NCI-H2029 (cell line): ENCODE measurements around the gene NFIX.

Source experiments
- DNase-seq: peaks from one replicate; lab custom pipeline; 2025; lab: John Stamatoyannopoulos, UW

NFIX gene

DNA sequence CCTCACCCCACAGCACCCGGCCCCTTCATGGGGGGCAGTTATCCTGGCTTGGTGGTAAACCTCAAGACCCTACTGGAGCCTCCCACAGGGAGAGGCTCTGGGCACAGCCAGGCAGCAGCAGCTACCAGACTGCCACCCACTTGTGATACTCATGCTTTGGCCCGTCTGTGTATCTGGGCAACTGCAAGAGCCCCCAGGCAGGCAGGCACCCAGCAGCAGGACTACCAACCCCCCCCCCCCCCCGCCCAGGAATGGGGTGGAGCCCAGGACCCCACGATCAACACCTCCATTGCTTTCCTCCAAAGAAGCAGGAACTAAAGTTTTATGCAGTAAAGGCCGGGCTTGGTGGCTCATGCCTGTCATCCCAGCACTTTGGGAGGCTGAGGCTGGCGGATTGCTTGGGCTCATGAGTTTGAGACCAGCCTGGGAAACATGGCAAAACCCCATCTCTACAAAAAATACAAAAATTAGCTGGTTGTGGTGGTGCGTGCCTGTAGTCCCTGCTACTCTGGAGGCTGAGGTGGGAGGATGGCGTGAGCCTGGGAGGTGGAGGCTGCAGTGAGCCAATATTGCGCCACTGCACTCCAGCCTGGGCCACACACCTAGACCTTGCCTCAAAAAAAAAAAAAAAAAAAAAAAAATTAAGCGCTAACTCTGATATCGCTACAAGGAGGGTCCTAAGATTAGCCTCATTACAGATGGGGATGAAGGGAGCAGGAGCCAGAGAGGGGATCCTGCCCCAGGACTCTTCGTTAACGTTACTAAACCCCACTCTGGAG lies 108.5 kb downstream of the NFIX start:
- DNase-seq, result no peak

DNA sequence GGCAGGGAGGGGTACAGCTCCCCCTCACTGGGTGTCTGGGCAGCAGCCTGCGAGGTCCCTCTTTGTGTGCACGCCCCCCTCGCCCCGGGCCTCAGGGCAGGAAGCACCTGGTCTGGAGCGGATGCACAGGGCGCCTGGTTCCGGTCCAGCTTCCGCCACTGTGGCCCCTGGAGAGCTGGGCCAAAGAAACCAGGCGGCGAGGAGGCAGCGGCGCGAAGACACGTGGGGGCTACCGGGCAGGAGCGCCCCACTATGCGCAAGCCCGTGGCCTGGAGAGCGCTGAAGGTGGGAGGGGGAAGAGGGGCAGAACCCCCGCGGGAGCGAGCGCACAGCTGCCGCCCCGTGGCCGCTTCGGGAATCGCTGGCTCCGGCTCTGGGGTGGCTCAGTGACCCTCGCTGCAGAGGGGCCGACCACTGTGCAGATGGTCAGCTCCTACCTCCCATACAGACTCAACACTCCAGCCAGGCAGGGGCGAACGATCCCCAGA lies 109.1 kb downstream of the NFIX start:
- DNase-seq, result no peak

DNA sequence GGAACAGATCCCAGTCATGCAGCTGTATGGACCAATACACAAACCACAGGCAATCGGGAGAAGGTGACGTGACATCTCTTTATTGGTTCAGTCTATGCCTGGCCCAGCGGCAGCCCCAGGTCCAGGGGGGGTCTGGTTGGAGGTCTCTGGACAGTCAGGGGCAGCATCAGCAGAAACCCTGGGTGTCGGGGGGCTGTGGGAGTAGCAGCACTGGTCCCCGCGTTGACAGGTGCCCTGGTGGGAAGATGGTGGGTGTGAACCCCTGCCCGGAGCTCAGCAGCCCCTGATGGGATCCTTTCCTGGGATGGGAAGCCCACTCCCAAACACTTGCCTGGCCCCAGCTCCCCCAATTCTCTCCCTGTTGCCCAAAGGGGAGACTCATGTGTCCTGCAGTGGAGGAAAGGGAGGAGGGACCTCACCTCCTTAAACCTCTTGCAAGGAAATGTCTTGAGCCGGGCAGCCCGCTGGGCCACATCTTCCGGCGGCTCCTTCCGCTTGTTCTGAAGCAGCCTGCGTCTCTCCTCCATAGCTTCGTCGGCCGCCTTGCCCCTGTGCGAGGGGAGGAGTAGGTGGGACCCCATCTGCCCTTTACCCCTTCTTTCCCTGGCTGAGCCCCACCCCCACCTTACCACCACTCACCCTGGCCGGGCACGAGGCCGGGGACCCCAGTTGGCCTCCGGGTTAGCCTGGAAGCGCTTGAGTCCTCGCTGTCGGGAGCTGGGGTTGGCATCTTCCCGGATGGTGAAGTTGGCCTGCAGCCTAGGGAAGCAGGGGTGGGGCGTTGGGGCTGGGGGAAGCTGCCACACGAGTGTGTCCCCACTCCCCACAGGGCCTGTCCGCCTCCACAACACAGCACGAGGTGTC lies 109.8 kb downstream of the NFIX start:
- DNase-seq, result no peak

DNA sequence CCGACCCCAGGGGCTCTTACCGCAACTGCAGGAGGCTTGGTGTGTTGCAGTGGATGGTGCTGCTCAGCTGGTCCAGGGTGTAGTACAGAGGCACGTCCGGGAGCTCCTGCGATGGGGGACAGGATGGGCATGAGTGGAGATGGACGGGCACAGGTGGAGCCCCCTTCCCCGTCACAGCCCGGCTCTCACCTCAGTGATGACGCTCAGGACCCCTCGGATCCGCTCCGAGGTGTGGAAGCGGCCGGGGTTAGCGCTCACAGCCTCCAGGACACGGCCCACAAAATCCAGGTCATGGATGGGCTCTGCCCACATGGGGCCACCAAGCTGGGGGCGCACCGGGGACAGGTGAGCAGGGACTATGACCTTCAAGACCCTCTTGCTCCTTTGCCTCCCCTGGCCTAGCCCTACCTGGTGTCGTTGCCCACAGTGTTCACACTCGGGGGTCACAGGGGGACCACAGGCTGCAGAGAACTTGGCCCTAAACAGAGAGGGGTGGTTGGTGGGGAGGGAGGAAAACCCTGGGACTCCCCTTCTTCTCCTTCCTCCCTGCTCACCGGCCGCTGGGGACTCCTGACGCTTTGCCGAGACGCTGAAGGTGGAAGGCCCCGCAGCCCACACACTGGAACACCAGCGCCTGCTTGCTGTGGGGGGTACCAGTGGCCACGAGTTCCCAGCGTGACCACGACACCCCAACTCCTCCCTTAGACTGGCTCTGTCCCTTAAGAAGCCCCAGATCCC lies 114.3 kb downstream of the NFIX start:
- DNase-seq, result no peak

DNA sequence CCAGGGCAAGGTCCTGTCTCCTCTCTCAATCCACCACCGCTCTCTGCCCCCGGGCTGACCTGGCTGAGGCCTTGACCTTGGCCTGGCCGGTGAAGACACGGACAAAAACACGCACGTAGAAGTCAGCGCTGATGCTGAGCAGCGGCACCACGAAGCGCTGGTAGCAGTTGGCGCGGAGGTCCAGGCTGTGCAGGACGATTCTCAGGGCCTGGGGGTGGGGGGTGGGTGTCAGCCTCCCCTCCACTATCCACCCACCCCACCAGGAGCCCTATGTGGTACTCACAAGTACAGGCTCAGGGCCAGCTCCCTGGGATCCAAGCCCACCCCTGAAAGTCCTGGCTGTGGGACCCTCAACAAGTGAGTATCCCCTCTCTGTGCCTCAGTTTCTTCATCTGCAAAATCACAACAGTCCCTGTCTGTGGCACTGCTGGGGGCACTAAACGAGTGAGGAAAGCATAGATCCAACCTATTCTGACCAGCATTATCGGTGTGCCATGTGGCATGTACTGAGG lies 114.9 kb downstream of the NFIX start:
- DNase-seq, result no peak

DNA sequence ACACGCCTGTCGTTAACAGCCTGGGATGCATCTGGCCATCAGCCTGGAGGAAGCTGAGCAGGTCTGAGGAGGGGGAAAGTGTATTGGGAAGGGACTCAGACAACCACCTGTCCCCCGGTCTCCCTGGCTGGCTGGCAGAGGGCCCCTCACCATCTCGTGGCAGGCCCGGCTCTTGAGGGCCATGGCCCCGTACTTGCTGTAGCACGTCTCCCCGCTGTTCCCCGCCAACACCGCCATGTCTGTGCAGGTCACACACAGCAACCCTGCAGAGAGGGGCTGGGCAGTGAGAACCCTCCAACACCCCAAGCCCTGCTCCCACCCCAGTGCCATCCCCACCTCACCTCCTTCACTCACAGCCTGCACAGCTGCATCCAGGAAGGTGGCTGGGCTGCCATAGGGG lies 117.3 kb downstream of the NFIX start:
- no peak for DNase-seq

DNA sequence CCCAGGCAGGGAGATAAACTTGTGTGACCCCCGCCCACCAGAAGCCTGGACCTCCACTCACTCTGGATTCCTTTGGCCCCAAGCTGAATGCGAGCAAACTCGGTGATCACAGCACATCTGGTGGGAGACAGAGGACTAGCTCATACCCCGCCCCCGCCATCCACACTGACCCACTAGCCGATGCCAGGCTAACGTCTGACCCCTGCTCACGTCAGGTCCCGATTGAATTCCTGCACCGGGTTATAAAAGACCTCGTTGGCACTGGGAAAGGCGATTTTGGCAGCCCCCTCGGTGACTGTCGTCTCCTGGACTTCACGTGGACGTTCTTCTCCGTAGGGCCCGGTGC lies 120.6 kb downstream of the NFIX start:
- no peak for DNase-seq

DNA sequence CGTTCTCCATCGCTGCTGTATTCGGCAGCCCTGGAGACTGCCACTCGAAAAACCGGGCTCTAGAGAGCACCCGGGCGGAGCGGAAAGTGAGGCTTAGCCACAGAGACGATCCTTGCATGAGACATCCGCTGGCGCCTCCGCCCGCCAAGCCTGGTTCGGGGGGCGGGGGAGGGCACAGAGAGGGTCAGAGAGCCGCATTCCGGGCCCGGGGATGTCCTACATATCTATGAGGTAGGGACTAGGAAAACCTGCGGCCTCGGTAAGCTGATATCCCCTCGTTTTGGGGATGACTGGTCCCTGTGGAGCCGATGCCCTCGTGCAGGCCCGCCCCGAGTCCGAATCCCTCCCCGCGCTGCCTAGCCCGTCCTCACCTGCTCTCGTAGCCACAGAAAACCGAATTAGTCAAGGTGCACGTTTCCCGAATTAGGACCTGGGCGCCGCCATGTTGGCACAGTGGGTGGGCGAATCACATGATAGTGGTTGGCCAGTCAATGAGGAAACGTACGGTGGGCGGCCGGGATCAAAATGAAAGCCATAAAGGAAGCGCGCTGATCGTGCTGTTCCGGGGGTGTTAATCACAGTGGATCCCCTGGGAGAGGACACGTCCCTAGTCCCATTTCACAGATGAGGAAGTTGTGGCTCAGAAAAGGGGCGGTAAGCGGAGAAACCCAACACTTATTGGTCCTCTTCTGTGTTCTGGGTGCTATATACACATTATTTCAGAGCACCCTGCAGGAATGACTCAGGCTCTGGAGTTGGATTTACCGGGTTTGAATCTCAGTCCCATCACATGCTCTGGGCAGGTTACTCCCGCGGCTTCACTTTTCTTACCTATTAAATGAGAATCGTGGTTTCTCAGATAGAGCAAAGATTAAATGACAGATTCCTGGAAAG lies 121.3 kb downstream of the NFIX start, which contains the start of gene TRMT1:
TRMT1 (minus strand) TSS at position 459 of the 894 bp plus-strand sequence; CDS start at position 118, 341 bp downstream.
- peak; percentile 90 for DNase-seq

DNA sequence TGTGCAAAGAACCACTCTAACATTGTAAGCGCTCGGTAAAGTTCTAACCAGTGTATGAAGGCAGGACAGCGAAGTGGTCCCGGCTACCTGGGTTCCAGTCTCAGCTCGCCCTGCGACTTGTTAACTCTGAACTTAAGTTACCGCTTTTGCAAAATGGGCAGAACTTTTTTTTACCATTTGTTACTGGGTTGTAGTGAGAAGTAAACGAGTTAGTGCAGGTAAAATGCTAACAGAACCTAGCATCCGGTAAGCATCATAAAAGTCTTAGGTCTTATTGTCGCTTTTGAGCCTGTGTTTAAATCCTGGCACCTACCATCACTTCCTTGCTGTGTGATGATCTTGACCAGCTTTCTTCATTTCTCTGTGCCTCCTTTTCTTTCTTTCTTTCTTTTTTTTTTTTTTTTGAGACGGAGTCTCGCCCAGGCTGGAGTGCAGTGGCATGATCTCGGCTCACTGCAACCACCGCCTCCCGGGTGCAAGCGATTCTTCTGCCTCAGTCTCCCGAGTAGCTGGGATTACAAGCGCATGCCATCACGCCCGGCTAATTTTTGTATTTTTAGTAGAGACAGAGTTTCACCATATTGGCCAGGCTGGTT lies 122.0 kb downstream of the NFIX start:
- DNase-seq, result no peak

DNA sequence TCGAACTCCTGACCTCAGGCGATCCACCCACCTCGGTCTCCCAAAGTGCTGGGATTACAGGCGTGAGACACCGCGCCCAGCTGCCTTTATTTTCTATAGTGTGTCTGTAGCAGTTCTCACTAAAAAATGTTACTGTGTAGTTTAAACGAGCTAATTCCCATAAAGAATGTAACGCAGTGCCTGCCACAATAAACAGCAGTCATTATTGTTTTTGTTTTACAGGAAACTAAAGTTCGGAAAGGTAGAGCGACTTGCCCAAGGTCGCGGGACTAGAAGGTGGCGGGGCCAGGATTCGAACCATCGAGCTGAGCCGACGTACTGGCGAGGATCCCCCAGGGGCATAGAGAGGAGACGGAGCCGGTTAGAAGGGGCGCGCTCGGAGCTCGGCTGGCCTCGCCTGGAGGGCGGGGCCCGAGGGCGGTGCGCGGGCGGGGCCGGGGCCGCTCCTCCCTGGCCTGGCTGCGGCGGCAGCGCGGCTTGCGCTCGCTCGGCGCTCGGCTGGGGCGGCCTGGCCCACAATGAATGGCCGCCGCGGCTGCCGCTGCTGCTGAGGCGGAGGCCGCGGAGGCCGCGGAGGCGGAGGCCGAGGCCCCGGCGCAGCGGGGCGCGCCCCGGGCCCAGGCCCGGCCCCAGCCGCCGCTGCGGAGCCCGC lies 122.6 kb downstream of the NFIX start, which contains the start of gene NACC1:
NACC1 (plus strand) TSS at position 493 of the 652 bp plus-strand sequence. CDS start 16,944 bp downstream, outside the sequence.
- DNase-seq, result peak; percentile 86

DNA sequence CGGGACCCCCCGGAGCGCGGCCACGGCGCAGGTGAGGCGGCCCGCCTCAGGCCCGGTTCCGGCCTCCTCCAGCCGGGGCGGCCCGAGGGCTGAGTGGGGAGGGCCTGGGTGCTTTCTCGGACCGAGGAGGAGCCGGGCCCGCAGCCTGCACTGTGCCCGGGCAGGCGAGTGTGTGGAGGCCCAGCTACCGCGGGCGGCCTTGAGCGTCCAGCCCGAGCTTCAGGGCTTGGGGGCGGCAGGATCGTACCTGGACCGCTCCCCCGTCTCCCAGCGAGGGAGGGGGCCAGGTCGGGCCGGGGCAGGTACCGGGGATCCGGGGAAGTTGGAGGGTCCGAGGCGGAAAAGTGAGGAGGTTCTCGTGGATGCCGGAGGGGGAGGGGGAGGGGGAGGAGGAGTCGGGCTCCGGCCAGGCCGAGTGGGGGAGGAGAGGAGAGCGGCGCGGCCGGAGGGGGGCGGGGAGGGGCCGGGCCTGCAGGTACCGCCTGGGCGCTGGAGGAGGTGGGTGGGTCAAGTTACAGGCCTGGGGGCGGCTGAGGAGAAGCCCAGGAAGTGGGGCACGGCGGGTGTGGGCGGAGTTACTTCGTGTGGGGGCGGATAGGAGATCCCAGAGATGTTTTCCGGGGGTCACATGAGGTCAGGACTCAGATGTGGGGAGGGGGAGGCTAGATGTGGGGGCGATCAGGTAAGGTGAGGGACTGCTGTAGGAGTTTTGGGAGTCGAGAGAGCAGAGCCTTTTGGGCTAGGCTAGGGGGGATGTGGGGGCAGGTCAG lies 123.3 kb downstream of the NFIX start:
- peak; percentile 61 for DNase-seq

DNA sequence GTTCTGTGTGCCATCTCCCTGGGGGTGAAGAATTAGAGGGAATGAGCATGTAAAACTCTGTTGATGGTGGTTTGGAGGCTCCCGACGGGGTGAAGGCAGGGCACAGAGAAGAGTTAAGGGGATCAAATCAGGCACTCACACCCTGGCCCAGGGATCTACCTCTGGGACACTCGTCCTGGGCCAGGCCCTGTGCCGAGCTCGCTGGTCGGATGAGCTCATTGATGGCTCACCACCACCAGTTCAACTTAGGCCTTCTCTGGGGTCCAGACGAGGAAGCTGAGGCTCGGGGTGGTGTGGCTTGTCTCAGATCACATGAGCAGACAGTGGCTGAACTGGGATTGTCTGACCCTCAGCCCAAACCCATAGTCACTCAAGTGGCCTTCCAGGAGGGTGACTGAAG lies 124.4 kb downstream of the NFIX start:
- DNase-seq, result no peak

DNA sequence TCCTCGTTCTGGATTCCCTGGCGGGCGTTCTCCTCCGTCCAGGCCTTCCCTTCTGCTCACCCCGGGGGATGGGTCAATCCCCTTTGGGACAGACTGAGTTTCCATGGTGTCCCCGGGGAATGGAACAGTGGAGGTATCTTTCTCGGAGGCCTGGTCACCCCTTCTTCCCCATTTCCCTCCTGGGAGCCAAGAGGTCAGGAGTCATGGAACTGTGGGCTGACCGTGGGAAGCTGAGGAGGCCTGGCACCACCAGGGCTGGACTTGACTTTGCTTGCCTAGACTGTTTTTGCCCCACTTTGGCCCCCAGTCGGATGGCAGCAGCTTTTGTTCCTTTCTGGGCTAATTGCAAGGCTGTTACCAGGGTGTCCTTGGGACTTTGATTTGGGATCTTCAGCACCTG lies 124.8 kb downstream of the NFIX start:
- no peak for DNase-seq

DNA sequence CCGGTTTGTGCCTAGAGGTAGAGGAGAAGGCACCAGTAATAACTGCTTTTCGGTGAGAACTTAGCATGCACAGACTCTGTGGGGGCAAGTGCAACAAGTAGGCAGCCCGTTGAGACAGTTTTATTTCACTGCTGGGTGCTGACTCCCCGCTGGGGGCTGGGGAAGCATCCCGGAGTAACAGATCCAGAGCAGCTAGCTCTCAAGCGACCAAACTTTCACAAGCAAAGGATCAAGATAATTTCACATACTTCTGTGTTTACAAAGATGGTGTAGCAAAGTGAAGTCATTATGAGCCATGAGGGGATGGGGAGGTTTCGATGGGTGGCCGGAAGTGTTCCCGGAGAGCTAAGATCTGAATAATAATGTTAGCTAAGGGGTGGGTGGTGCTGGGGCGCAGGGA lies 125.5 kb downstream of the NFIX start:
- no peak for DNase-seq

DNA sequence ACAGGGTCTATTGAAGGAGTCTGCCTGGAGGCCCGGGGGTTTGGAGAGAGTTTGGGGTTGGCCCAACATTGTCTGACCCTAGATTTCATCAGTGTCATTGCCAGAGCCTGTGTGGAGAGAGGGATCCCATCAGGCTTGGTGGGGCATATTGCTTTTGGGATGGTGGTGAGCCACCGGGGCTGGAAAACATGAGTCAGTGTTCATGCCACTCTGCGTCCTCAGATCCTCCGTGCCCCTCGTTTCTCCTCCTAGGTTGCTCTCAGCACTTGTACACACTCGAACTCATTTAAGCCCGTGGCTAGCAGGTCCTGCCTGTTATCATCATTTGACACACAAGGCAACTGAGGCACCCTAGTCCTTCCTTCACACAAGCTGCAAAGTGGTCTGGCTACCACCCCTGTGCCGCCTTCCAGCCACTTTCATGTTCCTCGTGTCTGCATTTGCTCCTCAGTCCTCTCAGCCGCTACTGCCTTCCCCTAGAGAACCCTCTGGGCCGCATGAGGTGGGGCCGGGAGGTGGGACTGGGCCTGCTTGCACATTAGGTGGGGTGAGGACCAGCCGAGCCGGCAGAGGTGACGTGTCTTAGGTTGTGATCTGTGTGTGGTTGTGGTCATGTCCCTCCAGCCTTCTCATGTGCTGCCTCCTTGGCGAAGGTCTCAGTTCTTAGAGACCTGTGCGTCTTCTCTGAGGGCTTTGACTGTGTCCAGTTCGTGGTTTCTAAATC lies 126.4 kb downstream of the NFIX start:
- DNase-seq, result no peak

DNA sequence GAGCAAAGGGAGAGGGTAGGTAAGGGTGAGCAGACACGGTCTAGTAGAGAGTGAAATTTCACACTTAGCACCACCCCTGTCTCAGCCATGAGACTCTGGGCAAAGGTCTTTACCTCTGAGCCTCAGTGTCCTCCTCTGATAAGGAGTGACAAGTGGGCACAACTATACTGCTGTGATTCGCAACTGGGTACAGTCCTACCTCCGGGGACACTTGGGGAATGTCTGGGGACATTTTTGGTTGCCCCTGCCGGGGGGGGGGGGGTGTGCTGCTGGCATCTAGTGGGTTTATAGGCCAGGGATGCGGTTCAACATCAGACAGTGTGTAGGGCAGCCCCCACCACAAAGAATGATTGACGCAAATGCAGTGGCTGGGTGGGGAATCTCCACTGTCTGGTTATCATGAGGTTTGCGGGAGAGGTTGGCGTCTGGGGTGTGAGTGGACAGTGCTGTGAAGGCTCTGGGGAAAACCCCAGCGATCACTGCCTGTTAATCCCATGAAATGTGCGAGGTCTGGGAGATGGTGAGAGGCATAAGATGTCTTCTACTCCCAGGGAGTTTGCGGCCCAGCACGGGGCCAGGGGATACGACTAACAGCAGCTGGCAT lies 127.1 kb downstream of the NFIX start:
- no peak for DNase-seq

DNA sequence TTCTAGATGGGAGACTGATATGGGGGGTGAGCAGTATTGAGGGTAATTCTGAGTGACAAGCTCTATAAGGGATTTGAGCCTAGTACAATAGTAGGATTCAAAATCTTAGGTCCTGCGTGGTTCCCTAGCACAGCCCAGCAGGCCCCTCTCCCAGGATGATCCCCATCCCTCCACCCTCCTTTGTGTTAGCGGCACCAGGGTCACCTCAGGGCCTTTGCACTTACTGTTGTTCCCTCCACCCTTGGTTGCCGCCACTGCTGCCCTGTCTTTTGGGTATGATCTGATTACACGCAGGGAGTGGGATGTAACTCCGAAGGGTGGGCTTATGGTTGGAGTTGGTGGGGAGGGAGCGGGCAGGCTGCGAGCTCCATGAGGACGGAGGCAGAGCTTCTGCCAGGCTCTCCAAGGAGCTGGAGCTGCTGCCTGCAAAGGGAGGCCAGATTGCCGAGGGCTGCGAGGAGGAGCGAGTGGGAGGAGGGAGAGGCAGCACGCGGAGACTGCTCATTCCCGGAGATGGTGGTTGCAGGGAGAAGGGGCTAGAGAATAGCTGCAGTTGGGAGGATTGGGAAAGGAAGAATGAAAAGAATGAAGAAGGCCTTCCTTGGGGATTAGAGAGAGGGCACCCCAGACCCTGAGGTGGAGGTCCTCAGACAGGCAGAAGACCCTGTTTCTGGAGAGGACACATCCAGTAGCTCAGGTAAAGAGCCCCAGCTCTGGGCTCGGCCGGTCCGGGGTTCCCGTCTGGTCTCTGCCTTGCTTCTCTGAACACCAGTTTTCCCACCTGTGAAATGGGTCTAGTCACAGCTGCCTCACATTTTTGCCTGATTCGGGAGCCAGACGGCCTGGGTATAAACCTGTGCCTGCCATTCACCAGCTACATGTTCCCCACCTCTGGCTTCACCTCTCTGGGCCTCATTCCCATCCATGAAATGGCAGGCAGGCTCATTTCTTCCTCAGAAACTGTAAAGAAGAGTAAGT lies 128.0 kb downstream of the NFIX start:
- DNase-seq, result no peak
